Fibroblast of lung (primary cell): ENCODE measurements around the gene PDE6G. TPM values are rescaled to one million over a fixed set of nuclear protein-coding genes. Genes with fewer than 3 reads are reported as not detected.

Experiments
- DNase-seq, 2 donors: peaks; one replicate each; pipeline versions ENCODE4 v3.0.0 to v3.0.0-alpha.2; 2010; ENCODE audit warnings: low read depth in 2 of 2
- H2AFZ ChIP-seq: 2 replicates; pipeline ENCODE4 v1.5.1; 2012; ENCODE audit warnings: low read length, control low read depth, inconsistent platforms
- H3K27ac ChIP-seq: 2 replicates; pipeline ENCODE4 v1.5.1; 2011; ENCODE audit warnings: low read length, control low read depth; ENCODE audit not compliant: insufficient read depth
- H3K27me3 ChIP-seq: 2 replicates; pipeline ENCODE4 v1.5.1; 2011; ENCODE audit warnings: mild to moderate bottlenecking, low read length; ENCODE audit not compliant: control insufficient read depth, insufficient read depth
- H3K36me3 ChIP-seq: 2 replicates; pipeline ENCODE4 v1.5.1; 2011; ENCODE audit warnings: low read length; ENCODE audit not compliant: control insufficient read depth, insufficient read depth
- H3K4me1 ChIP-seq: 2 replicates; pipeline ENCODE4 v1.5.1; 2011; ENCODE audit warnings: low read length; ENCODE audit not compliant: control insufficient read depth, insufficient read depth; ENCODE audit errors: extremely low read depth
- H3K4me2 ChIP-seq: 2 replicates; pipeline ENCODE4 v1.5.1; 2011; ENCODE audit warnings: low read length, control low read depth; ENCODE audit not compliant: insufficient read depth; ENCODE audit errors: extremely low read depth
- H3K4me3 ChIP-seq, 4 experiments: fragments of 200-600 bp in 1 of 4; sonication (generic) in 1 of 4; replicated peaks in 1 of 4; 2 replicates each; pipeline ENCODE4 v1.5.1; 2011 to 2016; ENCODE audit warnings: low read length in 4 of 4, low read depth in 3 of 4, mild to moderate bottlenecking in 3 of 4, control low read depth in 2 of 4, inconsistent platforms in 1 of 4, mixed read lengths in 1 of 4; ENCODE audit not compliant: insufficient read depth in 1 of 4; ENCODE audit errors: control extremely low read depth in 1 of 4
- H3K79me2 ChIP-seq: 2 replicates; pipeline ENCODE4 v1.5.1; 2012; ENCODE audit warnings: mild to moderate bottlenecking, low read length, inconsistent platforms; ENCODE audit not compliant: control insufficient read depth, insufficient read depth
- H3K9ac ChIP-seq: 2 replicates; pipeline ENCODE4 v1.5.1; 2011; ENCODE audit warnings: mild to moderate bottlenecking, low read length, control low read depth; ENCODE audit not compliant: insufficient read depth
- H3K9me3 ChIP-seq: 2 replicates; pipeline ENCODE4 v1.5.1; 2012; ENCODE audit warnings: low read depth, low read length; ENCODE audit not compliant: control insufficient read depth, insufficient read depth
- H4K20me1 ChIP-seq: 2 replicates; pipeline ENCODE4 v1.5.1; 2011; ENCODE audit warnings: low read length; ENCODE audit not compliant: control insufficient read depth, insufficient read depth; ENCODE audit errors: extremely low read depth
- EZH2 ChIP-seq: IDR thresholded peaks from 2 replicates; pipeline ENCODE4 v1.5.1; 2012; ENCODE audit warnings: low read length, control low read depth, mild to moderate bottlenecking; ENCODE audit errors: missing control alignments
- polyA plus RNA-seq, 2 donors: library from polyadenylated mRNA; depleted of rRNA in 1 of 2; stranded (reverse) in 1 of 2; unstranded in 1 of 2; fragments of >200 nt; gene quantifications; 2 replicates each; pipeline ENCODE4 v1.2.1, GENCODE V29; 2011 to 2012; ENCODE audit warnings: missing spikeins in 1 of 2
- total RNA-seq: library from RNA; depleted of rRNA; stranded (reverse); fragments of >200 nt; gene quantifications from 2 replicates; pipeline ENCODE4 v1.2.1, GENCODE V29; 2014
- TF ChIP-seq, protein P1 (sequence below), 2 donors: IDR thresholded peaks in 1 of 2; conservative IDR thresholded peaks in 1 of 2; 1 replicate in 1 of 2; 2 replicates in 1 of 2; pipeline ENCODE4 v1.5.1; 2011 to 2012; ENCODE audit warnings: low read length in 2 of 2, control low read depth in 1 of 2, inconsistent platforms in 1 of 2, low read depth in 1 of 2, mild to moderate bottlenecking in 1 of 2

PDE6G gene
- total and polyA plus RNA-seq, 2 donors (not counting 1 experiment from before 2014, with no cell fraction given) = 0.17 to 0.64 TPM

DNA sequence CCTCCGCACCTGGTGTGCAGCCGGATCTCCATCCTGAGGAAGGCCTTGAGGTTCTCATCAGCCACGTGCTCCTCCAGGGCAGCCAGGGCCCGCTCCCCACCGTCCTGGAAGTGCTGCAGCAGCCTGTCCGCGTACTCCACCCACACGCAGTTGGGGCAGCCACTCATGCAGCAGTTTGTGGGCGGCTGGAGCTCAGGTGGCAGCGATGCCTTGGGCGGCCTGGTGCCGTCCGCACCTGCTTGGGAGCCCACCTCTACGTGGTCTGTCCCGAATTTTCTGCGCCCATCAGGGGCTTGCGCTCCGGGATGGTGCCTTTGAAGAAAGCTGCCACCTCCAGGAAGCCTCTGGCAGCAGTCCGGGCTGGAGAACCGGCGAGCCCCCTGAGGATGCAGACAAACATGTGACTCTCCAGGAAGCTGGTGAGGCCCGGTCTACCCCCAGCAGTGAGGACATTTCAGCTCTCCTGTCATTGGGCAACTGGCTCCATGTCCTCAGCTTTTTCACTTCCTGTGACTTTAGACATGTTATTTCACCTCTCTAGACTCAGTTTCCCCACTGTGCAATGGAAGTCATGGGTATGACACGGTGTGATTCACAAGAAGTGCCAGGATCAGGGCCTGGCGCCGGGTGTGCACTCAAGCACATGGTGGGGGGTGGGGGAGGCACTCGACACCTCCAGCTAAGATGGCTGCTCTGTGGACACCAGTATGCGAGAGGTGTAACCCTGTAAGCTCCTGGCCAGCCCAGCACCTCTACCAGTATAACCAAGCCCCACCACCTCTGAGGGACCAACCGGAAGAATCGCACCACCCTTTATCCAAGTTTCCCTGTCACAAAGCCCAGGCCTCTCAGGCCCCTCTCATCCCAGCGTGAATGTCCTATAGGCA, 9.1 kb upstream of the PDE6G start:
- Histone ChIP-seq H3K79me2 (peaks cover 27% of the 10 kb centered on the region), H3K4me3 (peak overlapping the region; percentile 66 to 98 (median 92)), H3K4me1 (peaks cover 9% of the 10 kb centered on the region), H3K4me2 (peak overlapping the region; percentile 100), H3K27ac (peak overlapping the region; percentile 90), H3K27me3 (no peaks in the 10 kb centered on the region), H3K9me3 (no peaks in the 10 kb centered on the region), H3K36me3 (peaks cover 16% of the 10 kb centered on the region), H2AFZ (peak overlapping the region; percentile 76), H3K9ac (peak overlapping the region; percentile 91), H4K20me1 (no peaks in the 10 kb centered on the region)
- TF ChIP-seq EZH2 = no peak
- TF ChIP-seq, protein P1, sequence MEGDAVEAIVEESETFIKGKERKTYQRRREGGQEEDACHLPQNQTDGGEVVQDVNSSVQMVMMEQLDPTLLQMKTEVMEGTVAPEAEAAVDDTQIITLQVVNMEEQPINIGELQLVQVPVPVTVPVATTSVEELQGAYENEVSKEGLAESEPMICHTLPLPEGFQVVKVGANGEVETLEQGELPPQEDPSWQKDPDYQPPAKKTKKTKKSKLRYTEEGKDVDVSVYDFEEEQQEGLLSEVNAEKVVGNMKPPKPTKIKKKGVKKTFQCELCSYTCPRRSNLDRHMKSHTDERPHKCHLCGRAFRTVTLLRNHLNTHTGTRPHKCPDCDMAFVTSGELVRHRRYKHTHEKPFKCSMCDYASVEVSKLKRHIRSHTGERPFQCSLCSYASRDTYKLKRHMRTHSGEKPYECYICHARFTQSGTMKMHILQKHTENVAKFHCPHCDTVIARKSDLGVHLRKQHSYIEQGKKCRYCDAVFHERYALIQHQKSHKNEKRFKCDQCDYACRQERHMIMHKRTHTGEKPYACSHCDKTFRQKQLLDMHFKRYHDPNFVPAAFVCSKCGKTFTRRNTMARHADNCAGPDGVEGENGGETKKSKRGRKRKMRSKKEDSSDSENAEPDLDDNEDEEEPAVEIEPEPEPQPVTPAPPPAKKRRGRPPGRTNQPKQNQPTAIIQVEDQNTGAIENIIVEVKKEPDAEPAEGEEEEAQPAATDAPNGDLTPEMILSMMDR (conservative IDR thresholded peaks at IDR 0.05 in 1 of 2, IDR thresholded peaks at IDR 0.05 in 1 of 2; ENCODE audit: low read depth in 1 of 2, low read length in 2 of 2) = no peak
- peak; percentile 21 to 23 for DNase-seq

DNA sequence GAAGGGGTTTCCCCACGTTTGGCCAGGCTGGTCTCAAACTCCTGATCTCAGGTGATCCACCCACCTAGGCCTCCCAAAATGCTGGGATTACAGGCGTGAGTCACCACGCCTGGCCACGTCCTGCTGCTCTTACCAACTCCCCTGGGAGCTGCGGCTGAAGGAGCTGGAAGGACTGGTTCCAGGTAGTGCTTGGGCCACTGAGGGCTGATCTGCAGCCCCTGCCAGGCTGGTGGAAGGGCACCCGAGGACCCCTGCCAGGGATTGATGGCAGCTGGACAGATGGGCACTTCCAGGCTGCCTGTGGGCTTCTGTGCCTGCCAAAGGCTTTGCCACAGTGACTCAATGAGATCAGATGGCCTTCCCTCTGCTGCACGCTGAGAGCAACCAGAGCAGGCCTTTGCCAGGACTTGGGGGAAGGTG, 7.7 kb upstream of the PDE6G start:
- H2AFZ ChIP-seq = no peak overlapping the region
- no peaks in the 10 kb centered on the region for H3K9me3 ChIP-seq
- no peak overlapping the region for H3K4me2 ChIP-seq
- no peak for TF ChIP-seq EZH2
- TF ChIP-seq, protein P1 (conservative IDR thresholded peaks at IDR 0.05 in 1 of 2, IDR thresholded peaks at IDR 0.05 in 1 of 2; ENCODE audit: low read depth in 1 of 2, low read length in 2 of 2) = no peak
- peaks cover 10% of the 10 kb centered on the region for H3K36me3 ChIP-seq
- no peak overlapping the region for H3K9ac ChIP-seq
- H3K27me3 ChIP-seq = no peaks in the 10 kb centered on the region
- DNase-seq = no peak
- H3K79me2 ChIP-seq = peaks cover 27% of the 10 kb centered on the region
- no peaks in the 10 kb centered on the region for H4K20me1 ChIP-seq
- no peak overlapping the region for H3K27ac ChIP-seq
- H3K4me3 ChIP-seq = no peak overlapping the region
- H3K4me1 ChIP-seq = peaks cover 9% of the 10 kb centered on the region

DNA sequence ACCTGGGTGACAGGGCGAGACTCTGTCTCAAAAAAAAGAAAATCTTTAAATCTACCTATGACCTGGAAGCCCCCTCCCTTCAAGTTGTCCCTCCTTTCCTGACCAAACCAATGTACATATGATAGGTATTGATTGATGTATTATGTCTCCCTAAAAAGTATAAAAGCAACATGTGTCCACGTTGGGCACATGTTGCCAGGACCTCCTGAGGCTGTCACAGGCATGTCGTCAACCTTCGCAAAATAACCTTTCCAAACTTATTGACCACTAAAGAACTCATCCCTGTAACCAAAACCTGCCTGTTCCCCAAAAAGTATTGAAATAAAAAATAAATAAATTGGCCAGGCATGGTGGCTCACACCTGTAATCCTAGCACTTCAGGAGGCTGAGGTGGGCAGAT, 5.7 kb upstream of the PDE6G start:
- Histone ChIP-seq H3K4me1 (peaks cover 7% of the 10 kb centered on the region), H3K4me3 (no peak overlapping the region), H4K20me1 (no peaks in the 10 kb centered on the region)

More for the DNA sequence above, 5.7 kb upstream of the PDE6G start:
- no peaks in the 10 kb centered on the region for H3K9me3 ChIP-seq
- DNase-seq = no peak
- H3K36me3 ChIP-seq = peaks cover 10% of the 10 kb centered on the region
- H2AFZ ChIP-seq = no peak overlapping the region
- no peak for TF ChIP-seq EZH2
- TF ChIP-seq, protein P1 (conservative IDR thresholded peaks at IDR 0.05 in 1 of 2, IDR thresholded peaks at IDR 0.05 in 1 of 2; ENCODE audit: low read depth in 1 of 2, low read length in 2 of 2) = no peak
- no peak overlapping the region for H3K9ac ChIP-seq
- H3K27me3 ChIP-seq = no peaks in the 10 kb centered on the region
- peaks cover 16% of the 10 kb centered on the region for H3K79me2 ChIP-seq
- no peak overlapping the region for H3K27ac ChIP-seq
- no peak overlapping the region for H3K4me2 ChIP-seq
